HG03139 (cell line): ENCODE data around the gene SLC43A3.

Experiments used
- ATAC-seq: cut with Tn5 transposase; IDR thresholded peaks from one replicate; pipeline ENCODE4 v1.9.1; 2021; ENCODE audit not compliant: unreplicated experiment

Gene SLC43A3

GRCh38 chr11:57426929-57427726 lies at the start of gene SLC43A3:
Gene SLC43A3 (minus strand): TSS chr11:57427121. CDS start chr11:57426172, 949 bp downstream.
- peak; percentile 58 for ATAC-seq

- ATAC-seq: peak; percentile 23
Measured at GRCh38 chr11:57476047-57476756, 49.3 kb upstream of the SLC43A3 start.

- ATAC-seq: no peak
Measured at GRCh38 chr11:57475671-57476046, 48.7 kb upstream of the SLC43A3 start.

GRCh38 chr11:57475191-57475590 lies 48.3 kb upstream of the SLC43A3 start:
- no peak for ATAC-seq

GRCh38 chr11:57474803-57475115 lies 47.8 kb upstream of the SLC43A3 start:
- ATAC-seq: no peak

GRCh38 chr11:57474017-57474802 lies 47.3 kb upstream of the SLC43A3 start:
- peak; percentile 44 for ATAC-seq

- no peak for ATAC-seq
Measured at GRCh38 chr11:57473285-57473841, 46.4 kb upstream of the SLC43A3 start.

- ATAC-seq: no peak
Measured at GRCh38 chr11:57471496-57471895, 44.6 kb upstream of the SLC43A3 start.

- no peak for ATAC-seq
Measured at GRCh38 chr11:57469268-57469667, 42.3 kb upstream of the SLC43A3 start.

- no peak for ATAC-seq
Measured at GRCh38 chr11:57468276-57468675, 41.4 kb upstream of the SLC43A3 start.

GRCh38 chr11:57467508-57468157 lies 40.7 kb upstream of the SLC43A3 start:
- no peak for ATAC-seq

GRCh38 chr11:57466680-57467079 lies 39.8 kb upstream of the SLC43A3 start:
- ATAC-seq: no peak

- ATAC-seq: no peak
Measured at GRCh38 chr11:57464539-57465181, 37.7 kb upstream of the SLC43A3 start.

GRCh38 chr11:57463671-57464538 lies 37.0 kb upstream of the SLC43A3 start:
- ATAC-seq: no peak

GRCh38 chr11:57462597-57462996 lies 35.7 kb upstream of the SLC43A3 start:
- no peak for ATAC-seq

- ATAC-seq: no peak
Measured at GRCh38 chr11:57461841-57462489, 35.0 kb upstream of the SLC43A3 start.

GRCh38 chr11:57460758-57461749 lies 34.1 kb upstream of the SLC43A3 start:
- ATAC-seq: no peak
